ENCODE measurements around the gene NFYA. TPM values are rescaled to one million over a fixed set of nuclear protein-coding genes. Genes with fewer than 3 reads are reported as not detected.

The NFYA gene
- total RNA-seq, 2 experiments from 2014 or later: 26.7 to 27.3 TPM

GRCh38 chr6:41098366-41098765 lies 25.6 kb downstream of the NFYA start:
- peak overlapping the region; percentile 31 for H3K27ac Mint-ChIP-seq
- ChIA-PET POLR2A (no interaction called here), CTCF (no interaction called here)
- no peak overlapping the region for H3K27ac ChIP-seq (ENCODE audit: low read depth in 1 of 2, low read length in 2 of 2)
- H3K36me3 ChIP-seq (ENCODE audit: insufficient read depth, low read length): peaks cover 76% of the 10 kb centered on the region
- intact Hi-C loops (cut with DNase I, micrococcal nuclease): no loop called here
- H3K9me3 Mint-ChIP-seq: no peaks in the 10 kb centered on the region
- DNase-seq: no peak
- H3K27me3 Mint-ChIP-seq: no peaks in the 10 kb centered on the region
- TF ChIP-seq CTCF (IDR thresholded peaks at IDR 0.05): no peak
- H3K9me3 ChIP-seq (ENCODE audit: control insufficient read depth in 1 of 2, insufficient read depth in 1 of 2, low read length in 2 of 2): peaks cover 0 to 5% of the 10 kb centered on the region in 2 experiments
- ATAC-seq (ENCODE audit: poor library complexity): no peak
- H3K4me3 Mint-ChIP-seq: no peak overlapping the region
- peaks cover 79% of the 10 kb centered on the region for H3K36me3 Mint-ChIP-seq (ENCODE audit: low read depth)
- peaks cover 12% of the 10 kb centered on the region for H3K4me1 Mint-ChIP-seq (ENCODE audit: low read depth)
- no peaks in the 10 kb centered on the region for H3K27me3 ChIP-seq (ENCODE audit: control insufficient read depth in 1 of 2, insufficient read depth in 2 of 2, low read length in 2 of 2)
- no peaks in the 10 kb centered on the region for H3K4me1 ChIP-seq (ENCODE audit: insufficient read depth, low read length)
- H3K4me3 ChIP-seq (ENCODE audit: low read length): no peak overlapping the region

- Histone ChIP-seq H3K27ac (ENCODE audit: low read depth in 1 of 2, low read length in 2 of 2) (no peak overlapping the region), H3K4me3 (ENCODE audit: low read length) (no peak overlapping the region), H3K27me3 (ENCODE audit: control insufficient read depth in 1 of 2, insufficient read depth in 2 of 2, low read length in 2 of 2) (no peaks in the 10 kb centered on the region), H3K36me3 (ENCODE audit: insufficient read depth, low read length) (peaks cover 51% of the 10 kb centered on the region), H3K9me3 (ENCODE audit: control insufficient read depth in 1 of 2, insufficient read depth in 1 of 2, low read length in 2 of 2) (peaks cover 0 to 5% of the 10 kb centered on the region in 2 experiments), H3K4me1 (ENCODE audit: insufficient read depth, low read length) (no peaks in the 10 kb centered on the region)
- intact Hi-C loops (cut with DNase I, micrococcal nuclease): no loop called here
- ATAC-seq (ENCODE audit: poor library complexity) (no peak), DNase-seq (peak in 5 of 14 experiments; percentile 6 to 20 (median 16))
- TF ChIP-seq CTCF (IDR thresholded peaks at IDR 0.05): no peak
- no peak overlapping the region for H3K4me3 Mint-ChIP-seq
- no peak overlapping the region for H3K27ac Mint-ChIP-seq
- POLR2A ChIA-PET: no interaction called here
- H3K9me3 Mint-ChIP-seq: no peaks in the 10 kb centered on the region
- CTCF ChIA-PET: interaction anchor here (0.6 to 1.6 kb wide), 2 partner anchors 26 to 107 kb away, joined by 4 read pairs; no protein-coding TSS in a partner anchor
- H3K27me3 Mint-ChIP-seq: no peaks in the 10 kb centered on the region
- H3K4me1 Mint-ChIP-seq (ENCODE audit: low read depth): peaks cover 6% of the 10 kb centered on the region
- peaks cover 54% of the 10 kb centered on the region for H3K36me3 Mint-ChIP-seq (ENCODE audit: low read depth)
Measured at GRCh38 chr6:41100871-41101287, 28.1 kb downstream of the NFYA start.

- no peak overlapping the region for H3K4me3 Mint-ChIP-seq
- Histone ChIP-seq H3K36me3 (ENCODE audit: insufficient read depth, low read length) (peaks cover 22% of the 10 kb centered on the region), H3K27me3 (ENCODE audit: control insufficient read depth in 1 of 2, insufficient read depth in 2 of 2, low read length in 2 of 2) (no peaks in the 10 kb centered on the region), H3K9me3 (ENCODE audit: control insufficient read depth in 1 of 2, insufficient read depth in 1 of 2, low read length in 2 of 2) (peaks cover 0 to 5% of the 10 kb centered on the region in 2 experiments), H3K4me3 (ENCODE audit: low read length) (no peak overlapping the region), H3K27ac (ENCODE audit: low read depth in 1 of 2, low read length in 2 of 2) (no peak overlapping the region), H3K4me1 (ENCODE audit: insufficient read depth, low read length) (no peaks in the 10 kb centered on the region)
- intact Hi-C loops (cut with DNase I, micrococcal nuclease): no loop called here
- no peaks in the 10 kb centered on the region for H3K4me1 Mint-ChIP-seq (ENCODE audit: low read depth)
- CTCF ChIA-PET: no interaction called here
- H3K27me3 Mint-ChIP-seq: no peaks in the 10 kb centered on the region
- DNase-seq (no peak), ATAC-seq (ENCODE audit: poor library complexity) (no peak)
- no peak for TF ChIP-seq CTCF (IDR thresholded peaks at IDR 0.05)
- peaks cover 31% of the 10 kb centered on the region for H3K36me3 Mint-ChIP-seq (ENCODE audit: low read depth)
- POLR2A ChIA-PET: no interaction called here
- no peak overlapping the region for H3K27ac Mint-ChIP-seq
- no peaks in the 10 kb centered on the region for H3K9me3 Mint-ChIP-seq
Measured at GRCh38 chr6:41103847-41104246, 31.1 kb downstream of the NFYA start.
